Fibroblast of pulmonary artery (primary cell): Measurements from ENCODE around the gene FFAR3.

Source experiments
- DNase-seq: peaks from one replicate; pipeline ENCODE4 v3.0.0-alpha.2; 2010; ENCODE audit warnings: low read depth
- H3K4me3 ChIP-seq: replicated peaks from 2 replicates; pipeline ENCODE4 v1.5.1; 2011; ENCODE audit warnings: low read depth, mild to moderate bottlenecking, control low read depth, low read length, moderate library complexity
- TF ChIP-seq, protein P1 (sequence below): IDR thresholded peaks from 2 replicates; pipeline ENCODE4 v1.5.1; 2011; ENCODE audit warnings: mild to moderate bottlenecking, control low read depth, low read length, inconsistent platforms; ENCODE audit errors: missing control alignments

The FFAR3 gene, protein sequence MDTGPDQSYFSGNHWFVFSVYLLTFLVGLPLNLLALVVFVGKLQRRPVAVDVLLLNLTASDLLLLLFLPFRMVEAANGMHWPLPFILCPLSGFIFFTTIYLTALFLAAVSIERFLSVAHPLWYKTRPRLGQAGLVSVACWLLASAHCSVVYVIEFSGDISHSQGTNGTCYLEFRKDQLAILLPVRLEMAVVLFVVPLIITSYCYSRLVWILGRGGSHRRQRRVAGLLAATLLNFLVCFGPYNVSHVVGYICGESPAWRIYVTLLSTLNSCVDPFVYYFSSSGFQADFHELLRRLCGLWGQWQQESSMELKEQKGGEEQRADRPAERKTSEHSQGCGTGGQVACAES

DNA sequence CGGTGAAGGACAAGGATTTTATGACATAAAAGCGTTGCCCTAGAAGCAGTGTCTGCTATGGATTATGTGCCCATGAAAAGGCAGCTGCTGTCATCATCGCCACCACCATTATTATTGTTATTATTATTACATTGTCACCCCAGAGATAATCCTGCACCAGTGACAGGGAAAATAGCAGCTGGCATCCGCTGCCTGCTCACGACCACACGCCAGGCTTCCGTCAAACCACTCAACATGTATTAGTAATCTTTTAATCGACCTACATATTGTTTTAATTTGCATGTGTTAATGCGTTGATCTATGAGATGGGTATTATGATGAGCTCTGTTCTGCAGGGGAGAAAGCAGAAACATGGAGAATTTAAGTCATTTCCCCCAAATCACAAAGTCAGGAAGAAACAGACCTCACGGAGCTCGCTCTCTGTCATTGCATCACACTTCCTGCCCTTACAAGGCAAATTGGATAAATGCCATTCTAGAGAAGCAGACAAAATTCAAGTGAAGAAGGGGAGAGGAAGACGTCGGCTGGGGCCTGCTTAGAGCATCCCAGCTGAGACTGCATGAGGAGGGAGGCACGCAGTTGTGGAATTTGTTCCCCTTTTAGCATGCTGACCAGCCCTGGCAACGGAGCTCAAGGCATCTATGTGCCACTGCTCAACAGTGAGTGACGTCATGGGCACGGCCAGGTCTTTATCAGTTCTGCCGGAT lies at the start of gene FFAR3:
FFAR3 (plus strand) TSS at position 594 of the 707 bp plus-strand sequence. CDS start 431 bp downstream, outside the sequence.
- TF ChIP-seq, protein P1, sequence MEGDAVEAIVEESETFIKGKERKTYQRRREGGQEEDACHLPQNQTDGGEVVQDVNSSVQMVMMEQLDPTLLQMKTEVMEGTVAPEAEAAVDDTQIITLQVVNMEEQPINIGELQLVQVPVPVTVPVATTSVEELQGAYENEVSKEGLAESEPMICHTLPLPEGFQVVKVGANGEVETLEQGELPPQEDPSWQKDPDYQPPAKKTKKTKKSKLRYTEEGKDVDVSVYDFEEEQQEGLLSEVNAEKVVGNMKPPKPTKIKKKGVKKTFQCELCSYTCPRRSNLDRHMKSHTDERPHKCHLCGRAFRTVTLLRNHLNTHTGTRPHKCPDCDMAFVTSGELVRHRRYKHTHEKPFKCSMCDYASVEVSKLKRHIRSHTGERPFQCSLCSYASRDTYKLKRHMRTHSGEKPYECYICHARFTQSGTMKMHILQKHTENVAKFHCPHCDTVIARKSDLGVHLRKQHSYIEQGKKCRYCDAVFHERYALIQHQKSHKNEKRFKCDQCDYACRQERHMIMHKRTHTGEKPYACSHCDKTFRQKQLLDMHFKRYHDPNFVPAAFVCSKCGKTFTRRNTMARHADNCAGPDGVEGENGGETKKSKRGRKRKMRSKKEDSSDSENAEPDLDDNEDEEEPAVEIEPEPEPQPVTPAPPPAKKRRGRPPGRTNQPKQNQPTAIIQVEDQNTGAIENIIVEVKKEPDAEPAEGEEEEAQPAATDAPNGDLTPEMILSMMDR = no peak
- no peak within 1 kb of the TSS for H3K4me3 ChIP-seq
- peak; percentile 78 for DNase-seq

DNA sequence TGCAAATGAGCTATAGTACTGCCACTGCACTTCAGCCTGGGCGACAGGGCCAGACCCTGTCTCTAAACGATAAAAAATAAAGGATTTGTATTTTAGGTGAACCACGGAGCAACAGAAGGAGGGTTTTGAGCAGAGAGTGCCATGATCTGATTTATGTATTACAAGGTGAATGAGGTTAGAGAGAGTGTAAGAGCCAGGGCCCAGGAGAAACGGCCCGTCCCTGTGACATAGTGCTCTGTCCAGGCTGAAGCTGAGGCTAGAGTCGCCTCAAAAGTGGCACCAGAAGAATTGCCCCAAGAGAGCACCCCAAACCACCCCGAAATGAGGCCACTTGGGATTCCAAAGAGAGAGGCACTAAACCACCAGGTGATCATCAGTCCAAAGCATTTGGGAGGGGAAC lies 49.4 kb upstream of the FFAR3 start:
- DNase-seq = no peak
- no peak overlapping the region for H3K4me3 ChIP-seq
- TF ChIP-seq, protein P1 = no peak

DNA sequence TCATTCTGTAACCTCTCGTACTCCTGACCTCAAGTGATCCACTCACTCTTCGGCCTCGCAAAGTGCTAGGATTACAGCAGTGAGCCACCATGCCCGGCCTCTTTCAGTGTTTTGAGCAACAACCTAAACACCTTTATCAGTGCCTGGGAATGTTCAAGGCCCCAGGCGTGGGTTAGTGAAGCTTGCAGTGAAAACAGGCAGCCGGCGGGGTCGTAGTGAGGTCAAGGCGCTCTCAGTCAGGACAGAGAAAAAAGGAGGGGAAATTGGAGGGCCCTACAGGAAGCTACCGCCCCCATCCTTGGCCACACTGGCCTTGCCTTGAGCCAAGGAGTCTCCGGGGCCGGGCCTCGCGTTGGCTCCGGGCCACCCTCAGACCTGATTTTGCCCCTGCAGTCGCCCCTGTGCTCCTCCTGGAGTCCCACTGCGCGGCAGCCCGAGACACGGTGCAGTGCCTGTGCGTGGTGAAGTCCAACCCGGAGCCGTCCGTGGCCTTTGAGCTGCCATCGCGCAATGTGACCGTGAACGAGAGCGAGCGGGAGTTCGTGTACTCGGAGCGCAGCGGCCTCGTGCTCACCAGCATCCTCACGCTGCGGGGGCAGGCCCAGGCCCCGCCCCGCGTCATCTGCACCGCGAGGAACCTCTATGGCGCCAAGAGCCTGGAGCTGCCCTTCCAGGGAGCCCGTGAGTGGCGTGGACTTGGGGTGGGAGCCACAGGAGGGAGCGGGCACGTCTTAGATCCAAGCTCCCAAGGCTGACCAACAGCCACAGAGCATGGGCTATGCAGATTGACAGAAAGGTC lies 48.6 kb upstream of the FFAR3 start:
- peak; percentile 75 for DNase-seq
- TF ChIP-seq, protein P1 = no peak
- H3K4me3 ChIP-seq = no peak overlapping the region

DNA sequence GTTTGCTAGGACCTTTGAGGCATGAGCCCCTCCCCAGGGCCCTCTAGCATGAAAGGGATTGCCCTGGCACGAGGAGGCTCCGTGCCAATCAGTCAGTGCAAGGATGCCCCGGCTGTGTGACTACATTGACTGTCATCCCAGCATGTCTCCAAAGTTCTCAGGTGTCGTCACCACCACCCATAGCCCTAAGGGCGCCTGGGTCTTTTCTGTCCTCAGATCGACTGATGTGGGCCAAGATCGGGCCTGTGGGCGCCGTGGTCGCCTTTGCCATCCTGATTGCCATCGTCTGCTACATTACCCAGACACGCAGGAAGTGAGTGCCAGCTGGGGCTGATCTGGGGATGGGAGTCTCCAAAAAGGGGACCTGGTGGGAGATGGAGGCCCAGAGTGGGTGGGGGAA lies 47.9 kb upstream of the FFAR3 start:
- no peak overlapping the region for H3K4me3 ChIP-seq
- DNase-seq = no peak
- TF ChIP-seq, protein P1 = no peak

DNA sequence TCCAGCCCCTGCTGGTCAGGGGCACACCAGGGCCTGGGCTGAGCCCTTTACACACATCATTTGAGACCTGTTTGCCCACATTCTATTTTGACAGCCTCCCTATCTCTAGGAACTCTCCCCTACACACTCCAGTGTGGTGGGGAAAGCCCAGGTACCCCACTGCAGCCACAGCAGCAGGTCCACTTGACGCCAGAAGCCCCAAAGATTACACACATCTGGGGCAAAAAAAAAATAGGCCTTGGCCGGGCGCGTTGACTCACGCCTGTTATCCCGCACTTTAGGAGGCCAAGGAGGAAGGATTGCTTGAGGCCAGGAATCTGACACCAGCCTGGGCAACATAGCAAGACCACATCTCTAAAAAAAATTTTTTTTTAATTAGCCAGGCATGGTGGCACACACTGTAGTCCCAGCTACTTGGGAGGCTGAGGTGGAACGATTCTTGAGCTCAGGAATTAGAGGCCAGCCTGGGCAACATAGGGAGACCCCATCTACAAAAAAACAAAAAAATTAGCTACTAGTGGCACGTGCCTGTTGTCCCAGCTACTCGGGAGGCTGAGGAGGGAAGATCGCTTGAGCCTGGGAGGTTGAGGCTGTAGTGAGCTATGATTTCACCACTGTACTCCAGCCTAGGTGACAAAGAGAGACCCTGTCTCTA lies 47.3 kb upstream of the FFAR3 start:
- H3K4me3 ChIP-seq = no peak overlapping the region
- TF ChIP-seq, protein P1 = no peak

DNA sequence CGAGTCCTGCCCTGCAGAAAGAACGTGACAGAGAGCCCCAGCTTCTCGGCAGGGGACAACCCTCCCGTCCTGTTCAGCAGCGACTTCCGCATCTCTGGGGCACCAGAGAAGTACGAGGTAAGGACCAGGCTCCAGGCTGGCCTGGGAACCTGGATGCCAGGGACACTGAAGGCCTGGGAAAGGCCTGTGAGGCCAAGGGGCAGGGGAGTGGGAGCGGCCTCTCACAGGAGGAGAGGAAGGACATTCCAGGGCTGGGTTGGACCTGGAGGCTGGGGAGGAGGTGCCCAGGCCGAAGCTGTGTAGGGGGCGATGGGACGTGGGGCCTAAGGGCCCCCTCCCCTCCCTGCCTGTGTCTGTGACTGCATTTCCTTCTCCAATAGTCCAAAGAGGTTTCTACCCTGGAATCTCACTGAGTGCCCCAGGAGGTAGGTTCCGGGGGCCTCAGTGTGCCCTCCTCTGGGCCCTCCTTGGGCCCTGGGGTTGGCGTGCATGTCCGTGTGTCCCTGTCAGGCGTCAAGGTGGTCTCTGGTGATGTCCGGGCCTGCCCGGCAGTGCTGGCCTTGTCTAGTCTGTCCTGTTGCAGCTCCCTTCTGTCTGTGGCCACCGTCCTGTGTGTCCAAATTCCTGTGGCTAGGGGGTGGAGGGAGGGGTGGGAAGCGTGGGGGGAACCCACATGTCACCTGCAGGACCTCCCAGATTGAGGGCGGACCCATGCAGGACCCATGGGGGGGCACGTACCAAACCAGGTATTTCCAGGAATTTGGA lies 46.2 kb upstream of the FFAR3 start:
- no peak for DNase-seq
- TF ChIP-seq, protein P1 = no peak
- H3K4me3 ChIP-seq = no peak overlapping the region

More for the DNA sequence above, 47.3 kb upstream of the FFAR3 start:
- no peak for DNase-seq
